ENCODE measurements around the gene TESK1. TPM values are rescaled to one million over a fixed set of nuclear protein-coding genes. Genes with fewer than 3 reads are reported as not detected.

The TESK1 gene
- total and polyA plus RNA-seq, 2 experiments from 2014 or later = 6.8 to 10.7 TPM

GRCh38 chr9:35656831-35657545 is 51.9 kb downstream of the TESK1 start:
- Histone ChIP-seq H3K4me1 (ENCODE audit: insufficient read depth) (peaks cover 8% of the 10 kb centered on the region; the same call in 1 of the 2 replicates), H3K36me3 (ENCODE audit: insufficient read depth) (peaks cover 4% of the 10 kb centered on the region; the same call in 1 of the 2 replicates), H3K79me2 (replicated peaks; ENCODE audit: insufficient read depth) (no peaks in the 10 kb centered on the region), H3K27ac (ENCODE audit: low read depth) (peak overlapping the region; percentile 20), H3K4me3 (peak overlapping the region; percentile 59), H3K4me2 (peak overlapping the region; percentile 78), H3K9me2 (ENCODE audit: insufficient read depth) (no peaks in the 10 kb centered on the region), H4K20me1 (replicated peaks; ENCODE audit: insufficient read depth) (no peaks in the 10 kb centered on the region; the same call in none of the 2 replicates), H3F3A (replicated peaks; ENCODE audit: low read depth) (peaks cover 16% of the 10 kb centered on the region; the same call in 1 of the 2 replicates), H2AFZ (peak overlapping the region; percentile 90), H3K27me3 (ENCODE audit: insufficient read depth) (peaks cover 4% of the 10 kb centered on the region; the same call in 1 of the 2 replicates)
- DNase-seq (ENCODE audit: low spot score) (no peak), ATAC-seq (peak; percentile 5)
- H3K4me3 Mint-ChIP-seq = peak overlapping the region; percentile 77
- peaks cover 29% of the 10 kb centered on the region for H3K27me3 Mint-ChIP-seq (ENCODE audit: insufficient read depth, low read depth, poor library complexity)
- TF ChIP-seq NANOG (IDR thresholded peaks at IDR 0.05; ENCODE audit: borderline replicate concordance) (no peak), STAT1 (IDR thresholded peaks at IDR 0.05; ENCODE audit: unreplicated experiment) (no peak)
- peaks cover 3% of the 10 kb centered on the region; the same call in 2 of the 3 replicates for H3K9me3 Mint-ChIP-seq
- H3K36me3 Mint-ChIP-seq (ENCODE audit: low read depth) = peaks cover 34% of the 10 kb centered on the region
- H3K4me1 Mint-ChIP-seq = peaks cover 30% of the 10 kb centered on the region
- H3K27ac Mint-ChIP-seq = peak overlapping the region; percentile 100

- Histone ChIP-seq H3K9me2 (ENCODE audit: insufficient read depth) (no peaks in the 10 kb centered on the region), H3K79me2 (replicated peaks; ENCODE audit: insufficient read depth) (no peaks in the 10 kb centered on the region), H3F3A (replicated peaks; ENCODE audit: low read depth) (peaks cover 16% of the 10 kb centered on the region; the same call in 1 of the 2 replicates), H2AFZ (peak within 1 kb of the TSS; percentile 90), H3K4me1 (ENCODE audit: insufficient read depth) (0 out of 2 replicates have a peak, but pooled peaks cover 8% of the 10 kb centered on the region), H3K4me2 (peak within 1 kb of the TSS; percentile 92), H3K36me3 (ENCODE audit: insufficient read depth) (peaks cover 8% of the 10 kb centered on the region; the same call in 1 of the 2 replicates), H4K20me1 (replicated peaks; ENCODE audit: insufficient read depth) (no peaks in the 10 kb centered on the region; the same call in none of the 2 replicates), H3K4me3 (peak within 1 kb of the TSS; percentile 97), H3K27ac (ENCODE audit: low read depth) (peak within 1 kb of the TSS; percentile 89), H3K27me3 (ENCODE audit: insufficient read depth) (peaks cover 4% of the 10 kb centered on the region; the same call in 1 of the 2 replicates)
- Mint-ChIP-seq H3K9me3 (peaks cover 3% of the 10 kb centered on the region; the same call in 2 of the 3 replicates), H3K27ac (peak within 1 kb of the TSS; percentile 100), H3K27me3 (ENCODE audit: insufficient read depth, low read depth, poor library complexity) (peaks cover 30% of the 10 kb centered on the region), H3K4me1 (peaks cover 32% of the 10 kb centered on the region), H3K4me3 (peak within 1 kb of the TSS; percentile 77), H3K36me3 (ENCODE audit: low read depth) (peaks cover 41% of the 10 kb centered on the region)
- DNase-seq (ENCODE audit: low spot score) = peak; percentile 99
- ATAC-seq = peak; percentile 91
- TF ChIP-seq ETS1 (IDR thresholded peaks at IDR 0.05) = no peak
- peak; percentile 29 for TF ChIP-seq REST (IDR thresholded peaks at IDR 0.05; ENCODE audit: unreplicated experiment)
- peak in 1 of 2 experiments; percentile 5; a peak in 1 of 4 replicates for TF ChIP-seq CTCF (conservative IDR thresholded peaks at IDR 0.05; ENCODE audit: low read depth in 2 of 2)
- peak; percentile 87 for TF ChIP-seq CREB1 (CRISPR knock-in tag; IDR thresholded peaks at IDR 0.05; ENCODE audit: low read depth)
These were observed 52.6 kb downstream of the TESK1 start, which contains the start of gene RMRP for GRCh38 chr9:35657546-35658136. TSS of gene RMRP (minus strand) at chr9:35658019.
